Psoas muscle (tissue), 8 donors: ENCODE results near the gene BBC3. TPM values are rescaled to one million over a fixed set of nuclear protein-coding genes. Genes with fewer than 3 reads are reported as not detected.

Experiments used
- ATAC-seq, 4 donors: fragments of 200-7000 bp; cut with Tn5 transposase; one replicate each; pipeline ENCODE4 v1.9.1; 2020; ENCODE audit warnings: moderate library complexity in 3 of 4, mild to moderate bottlenecking in 2 of 4
- DNase-seq, 2 donors: peaks; one replicate each; pipeline ENCODE4 v3.0.0-alpha.2; 2020
- H3K27ac ChIP-seq: fragments of 200-600 bp; one replicate; pipeline ENCODE4 v1.8.0; 2022
- H3K27me3 ChIP-seq, 3 donors: fragments of 200-600 bp in 1 of 3; one replicate each; pipeline versions ENCODE4 v1.6.1 to v1.8.0; 2013 to 2022; ENCODE audit warnings: low read length in 2 of 3, mild to moderate bottlenecking in 2 of 3, moderate library complexity in 1 of 3; ENCODE audit not compliant: insufficient read depth in 3 of 3
- H3K36me3 ChIP-seq, 2 donors: fragments of 200-600 bp in 1 of 2; one replicate each; pipeline versions ENCODE4 v1.6.1 to v1.8.0; 2013 to 2022; ENCODE audit warnings: low read depth in 1 of 2, mild to moderate bottlenecking in 1 of 2, moderate library complexity in 1 of 2; ENCODE audit not compliant: insufficient read depth in 1 of 2
- H3K4me1 ChIP-seq: fragments of 200-600 bp; one replicate; pipeline ENCODE4 v1.8.0; 2022
- H3K4me3 ChIP-seq: fragments of 200-600 bp; one replicate; pipeline ENCODE4 v1.8.0; 2022; ENCODE audit warnings: mild to moderate bottlenecking
- H3K9me3 ChIP-seq: fragments of 200-600 bp; one replicate; pipeline ENCODE4 v1.8.0; 2022
- WGBS, 3 donors: extraction: QIAGEN DNeasy Blood & Tissue Kit; methylation state at CpG; one replicate each; pipeline versions ENCODE4 v1.1.6 to v1.1.7; 2013; 5-methylcytosine and 5-hydroxymethylcytosine counted together
- intact Hi-C, 2 donors: fragments of 100-400 bp; cut with DNase I; formaldehyde crosslinking; loops; one replicate each; pipeline versions ENCODE4 v1.11.0 to v1.14.2; 2022
- polyA plus RNA-seq, 3 donors: library from polyadenylated mRNA; stranded (reverse); fragments of 200-250 nt; gene quantifications; one replicate each; pipeline ENCODE4 v1.2.3, GENCODE V29; 2013
- total RNA-seq, 4 donors: library from RNA; stranded (reverse); fragmentation: NEBNext Ultra II Directional in 2 of 4; extraction: Animal tissue kit (Norgen Biotek cat#: 25700) in 2 of 4; gene quantifications; one replicate each; pipeline versions ENCODE4 v1.2.1 to v1.2.4, GENCODE V29; 2021 to 2023
- TF ChIP-seq, protein P1 (sequence below): fragments of 200-600 bp; IDR thresholded peaks from one replicate; pipeline ENCODE4 v1.8.0; 2022; ENCODE audit warnings: antibody characterized with exemption
- donor health status: healthy with polysubstance abuse.
- donor health status: DM: no; HTN: no; CAD: no; lungs with moderate emphysema.
- donor health status: Bipolar disorder and iron deficiency.
- donor health status: healthy.
- donor health status: DM: yes; HTN: yes; CAD: no.
- donor health status: DM: no; HTN: no; CAD: no.
- donor health status: DM: no; HTN: no; CAD: no.
- donor health status: DM: yes; HTN: yes; CAD: no.

The BBC3 gene
- total and polyA plus RNA-seq, 7 donors: 2.7 to 32.5 (median 3.0) TPM

DNA sequence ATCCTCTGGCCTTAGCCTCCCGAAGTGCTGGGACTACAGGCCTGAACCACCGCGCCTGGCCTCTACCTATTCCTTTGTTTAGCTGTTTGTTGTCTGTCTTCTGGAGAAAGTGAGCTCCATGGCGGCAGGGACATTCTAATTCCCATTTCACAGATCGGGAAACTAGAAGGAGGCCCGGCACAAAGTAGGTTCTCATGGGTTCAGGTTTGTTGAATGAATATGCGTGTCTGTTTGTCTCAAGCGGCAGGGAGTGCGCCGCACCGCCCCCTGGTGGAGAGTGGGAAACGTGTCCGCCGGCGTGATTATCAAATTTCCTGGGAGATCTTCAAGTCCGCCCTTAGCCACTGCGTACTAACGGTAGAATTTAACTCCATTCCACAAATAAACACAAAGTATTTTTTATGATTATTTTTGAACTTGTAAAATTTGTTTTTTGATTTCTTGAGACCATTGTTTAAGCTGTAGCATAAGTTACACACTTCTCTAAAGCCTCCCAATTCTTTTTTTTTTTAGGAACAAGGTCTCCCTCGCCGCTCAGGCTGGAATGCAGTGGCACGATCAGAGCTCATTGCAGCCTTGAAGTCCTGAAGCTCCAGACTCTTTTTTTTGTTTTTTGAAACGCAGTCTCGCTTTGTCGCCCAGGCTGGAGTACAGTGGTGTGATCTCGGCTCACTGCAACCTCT lies 16.4 kb upstream of the BBC3 start:
- TF ChIP-seq, protein P1, sequence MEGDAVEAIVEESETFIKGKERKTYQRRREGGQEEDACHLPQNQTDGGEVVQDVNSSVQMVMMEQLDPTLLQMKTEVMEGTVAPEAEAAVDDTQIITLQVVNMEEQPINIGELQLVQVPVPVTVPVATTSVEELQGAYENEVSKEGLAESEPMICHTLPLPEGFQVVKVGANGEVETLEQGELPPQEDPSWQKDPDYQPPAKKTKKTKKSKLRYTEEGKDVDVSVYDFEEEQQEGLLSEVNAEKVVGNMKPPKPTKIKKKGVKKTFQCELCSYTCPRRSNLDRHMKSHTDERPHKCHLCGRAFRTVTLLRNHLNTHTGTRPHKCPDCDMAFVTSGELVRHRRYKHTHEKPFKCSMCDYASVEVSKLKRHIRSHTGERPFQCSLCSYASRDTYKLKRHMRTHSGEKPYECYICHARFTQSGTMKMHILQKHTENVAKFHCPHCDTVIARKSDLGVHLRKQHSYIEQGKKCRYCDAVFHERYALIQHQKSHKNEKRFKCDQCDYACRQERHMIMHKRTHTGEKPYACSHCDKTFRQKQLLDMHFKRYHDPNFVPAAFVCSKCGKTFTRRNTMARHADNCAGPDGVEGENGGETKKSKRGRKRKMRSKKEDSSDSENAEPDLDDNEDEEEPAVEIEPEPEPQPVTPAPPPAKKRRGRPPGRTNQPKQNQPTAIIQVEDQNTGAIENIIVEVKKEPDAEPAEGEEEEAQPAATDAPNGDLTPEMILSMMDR: peak; percentile 95
- intact Hi-C loops: loop anchor here (1.0 to 10.0 kb wide), 3 partner anchors 37 to 233 kb away; partner anchors contain the start of gene NPAS1 (in 1 of the 2)
- Histone ChIP-seq H3K36me3 (no peaks in the 10 kb centered on the region), H3K9me3 (no peaks in the 10 kb centered on the region), H3K4me1 (peaks cover 7% of the 10 kb centered on the region), H3K27ac (no peak overlapping the region), H3K4me3 (no peak overlapping the region), H3K27me3 (peaks cover 0 to 1% (median 0%) of the 10 kb centered on the region in 3 donors)
- ATAC-seq (peak in 2 of 4 donors; percentile 52 to 62), DNase-seq (peak; percentile 86 to 89)
- WGBS, 3 donors: 26 to 27% (median 27%) methylated on average over 25 of the region's 25 CpGs

DNA sequence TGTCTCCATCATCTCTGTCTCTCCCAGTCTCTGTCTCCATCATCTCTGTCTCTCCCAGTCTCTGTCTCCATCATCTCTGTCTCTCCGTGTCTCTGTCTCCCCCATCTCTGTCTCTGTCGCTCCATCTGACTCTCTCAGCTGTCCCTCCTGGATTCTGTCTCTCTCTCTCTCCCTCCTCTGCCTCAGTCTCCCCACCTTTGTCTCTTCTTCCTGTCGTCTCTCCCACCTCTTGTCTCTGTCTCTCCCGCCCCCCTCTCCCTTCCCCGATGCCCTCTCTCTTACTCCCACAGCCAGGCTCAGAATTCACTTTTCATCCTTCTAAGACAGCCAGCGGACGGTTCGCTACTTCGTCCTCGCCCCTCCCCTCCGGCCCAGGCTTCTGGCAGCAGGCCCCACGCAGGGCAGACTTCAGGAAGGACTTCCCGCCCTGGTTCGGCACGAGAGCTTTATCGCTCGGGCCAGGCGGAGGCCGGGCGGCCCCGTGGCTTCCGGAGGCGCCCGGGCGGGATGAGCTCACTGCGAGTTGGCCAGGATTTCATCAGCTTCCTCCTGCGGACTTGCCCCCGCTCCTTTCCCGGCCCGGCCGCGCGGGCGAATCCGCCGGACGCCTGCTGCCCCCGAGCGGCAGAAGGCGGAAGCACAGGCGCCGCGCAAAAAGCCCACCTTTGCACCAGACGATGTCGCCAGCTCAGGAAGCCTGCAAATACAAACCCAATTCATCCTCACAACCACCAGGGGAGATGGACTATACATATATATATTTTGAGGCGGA lies 13.0 kb upstream of the BBC3 start:
- TF ChIP-seq, protein P1: peak; percentile 99
- Histone ChIP-seq H3K36me3 (no peaks in the 10 kb centered on the region), H3K27ac (peak overlapping the region; percentile 50), H3K27me3 (peaks cover 0 to 30% (median 10%) of the 10 kb centered on the region in 3 donors), H3K9me3 (no peaks in the 10 kb centered on the region), H3K4me1 (peaks cover 20% of the 10 kb centered on the region), H3K4me3 (peak overlapping the region; percentile 52)
- DNase-seq (peak; percentile 91 to 96), ATAC-seq (peak; percentile 92 to 95 (median 94))
- intact Hi-C loops: loop anchor here in 1 of 2 donors (1.0 to 10.0 kb wide), 3 partner anchors 12 to 229 kb away; partner anchors contain the start of gene NPAS1
- 1 to 2% (median 2%) methylated on average over 46 of the region's 46 CpGs for WGBS, 3 donors

DNA sequence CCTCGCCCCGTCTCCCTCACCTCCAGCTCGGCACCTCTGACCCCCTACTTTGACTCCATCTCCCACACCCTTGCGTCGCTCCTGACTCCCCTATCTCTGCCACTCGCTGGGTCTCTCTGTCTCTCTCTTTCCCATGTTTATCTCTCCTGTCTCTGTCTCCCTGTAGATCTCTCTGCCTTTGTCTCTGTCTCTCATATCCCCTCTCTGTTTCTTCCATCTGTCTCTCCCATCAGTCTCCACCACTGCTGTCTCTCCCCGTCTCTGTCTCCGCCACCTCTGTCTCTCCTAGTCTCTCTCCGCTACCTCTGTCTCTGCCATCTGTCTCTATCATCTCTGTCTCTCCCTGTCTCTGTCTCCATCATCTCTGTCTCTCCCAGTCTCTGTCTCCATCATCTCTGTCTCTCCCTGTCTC lies 12.4 kb upstream of the BBC3 start:
- Histone ChIP-seq H3K36me3 (no peaks in the 10 kb centered on the region), H3K4me3 (peak overlapping the region; percentile 52), H3K4me1 (peaks cover 20% of the 10 kb centered on the region), H3K27ac (no peak overlapping the region), H3K9me3 (no peaks in the 10 kb centered on the region), H3K27me3 (peaks cover 0 to 30% (median 10%) of the 10 kb centered on the region in 3 donors)
- WGBS, 3 donors: 16 to 27% (median 22%) methylated on average over 5 to 9 of the region's 9 CpGs
- TF ChIP-seq, protein P1: no peak
- intact Hi-C loops: loop anchor here in 1 of 2 donors (1.0 to 10.0 kb wide), 3 partner anchors 11 to 229 kb away; partner anchors contain the start of gene NPAS1
- no peak for DNase-seq
- no peak for ATAC-seq

DNA sequence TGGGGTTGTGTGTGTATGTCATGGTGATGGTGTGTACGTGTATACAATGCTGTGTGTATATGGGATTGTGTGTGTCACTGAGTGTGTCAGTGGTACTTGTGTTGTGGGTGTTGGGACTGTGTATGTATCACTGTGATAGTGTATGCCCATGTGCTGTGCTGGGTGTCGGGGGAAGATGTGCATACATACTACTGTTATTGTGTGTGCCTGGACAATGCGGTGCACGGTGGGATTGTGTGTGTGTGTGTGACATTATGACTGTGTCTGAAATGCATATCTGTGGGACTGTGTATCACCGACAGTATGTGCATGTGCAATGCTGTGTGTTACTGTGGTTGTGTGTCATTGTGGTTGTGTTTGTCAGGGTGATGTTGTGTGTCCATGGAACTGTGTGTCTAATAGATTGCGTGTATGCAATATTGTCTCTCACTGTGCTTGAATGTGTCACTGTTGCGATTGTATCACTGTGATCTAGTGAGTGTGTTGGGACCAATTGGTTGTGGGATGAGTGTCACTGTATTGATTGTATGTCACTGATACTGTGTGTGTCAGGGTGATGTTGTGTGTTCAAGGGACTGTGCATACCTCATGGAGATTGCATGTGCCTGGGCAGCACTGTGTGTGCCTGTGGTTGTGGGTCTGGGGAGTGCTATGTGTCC lies 11.0 kb upstream of the BBC3 start:
- no peak for ATAC-seq
- peaks cover 20% of the 10 kb centered on the region for H3K4me1 ChIP-seq
- WGBS, 3 donors: 77 to 86% (median 85%) methylated on average over 7 of the region's 7 CpGs
- no peak overlapping the region for H3K27ac ChIP-seq
- H3K9me3 ChIP-seq: no peaks in the 10 kb centered on the region
- TF ChIP-seq, protein P1: no peak
- H3K27me3 ChIP-seq: peaks cover 0 to 30% (median 10%) of the 10 kb centered on the region in 3 donors
- no peak overlapping the region for H3K4me3 ChIP-seq
- DNase-seq: no peak
- intact Hi-C loops: loop anchor here in 1 of 2 donors (10.0 kb wide), 1 partner anchor 227 kb away; the partner anchor contains the start of gene NPAS1
- no peaks in the 10 kb centered on the region for H3K36me3 ChIP-seq
